Type B pancreatic cell (in vitro differentiated cells): ENCODE data around the gene MYO9A. TPM values are rescaled to one million over a fixed set of nuclear protein-coding genes. Genes with fewer than 3 reads are reported as not detected.

ENCODE experiments used
- DNase-seq: peaks from one replicate; pipeline ENCODE4 v3.0.0; 2021; ENCODE audit warnings: mixed read lengths; ENCODE audit not compliant: unreplicated experiment; ENCODE audit errors: extremely low spot score
- H3K27ac Mint-ChIP-seq: 2 replicates; pipeline ENCODE4 v1.8.0; 2021; ENCODE audit warnings: mild to moderate bottlenecking, mixed read lengths
- H3K27me3 Mint-ChIP-seq: 2 replicates; pipeline ENCODE4 v1.8.0; 2021; ENCODE audit warnings: mixed read lengths
- H3K36me3 Mint-ChIP-seq: 2 replicates; pipeline ENCODE4 v1.8.0; 2021; ENCODE audit warnings: mixed read lengths
- H3K4me1 Mint-ChIP-seq: one replicate; pipeline ENCODE4 v1.8.0; 2021; ENCODE audit warnings: mixed read lengths; ENCODE audit not compliant: unreplicated experiment
- H3K4me3 Mint-ChIP-seq: 2 replicates; pipeline ENCODE4 v1.8.0; 2021; ENCODE audit warnings: mild to moderate bottlenecking, mixed read lengths
- H3K9me3 Mint-ChIP-seq: 2 replicates; pipeline ENCODE4 v1.8.0; 2021; ENCODE audit warnings: mixed read lengths
- total RNA-seq: library from RNA; stranded (reverse); gene quantifications from 2 replicates; pipeline ENCODE4 v1.2.1, GENCODE V29; 2021; ENCODE audit warnings: low replicate concordance
- TF ChIP-seq, protein P1 (sequence below): fragments of 200-600 bp; sonication (generic); conservative IDR thresholded peaks from 2 replicates; pipeline ENCODE4 v1.5.0; 2021; ENCODE audit warnings: antibody characterized with exemption, mild to moderate bottlenecking

Gene MYO9A
- total RNA-seq, 1 donor from 2014 or later = 43.4 TPM

DNA sequence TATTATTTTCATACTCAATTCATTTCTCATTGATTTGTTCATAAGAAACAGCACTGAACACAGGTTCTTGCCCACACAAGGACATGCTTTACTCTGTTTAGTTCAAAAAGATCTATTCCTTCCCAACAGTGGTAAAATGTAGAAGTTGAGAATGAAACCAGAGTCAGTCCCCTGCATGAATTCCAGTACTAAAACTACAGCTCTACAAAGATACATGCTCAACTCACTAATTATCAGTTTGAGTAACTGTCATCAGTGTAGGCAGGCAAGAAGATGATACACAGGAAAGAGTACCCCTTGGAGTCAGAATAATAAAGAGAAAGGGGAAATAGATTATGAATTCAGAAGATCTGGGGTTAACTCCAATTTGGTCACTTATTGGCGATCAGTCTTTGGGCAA lies 264.4 kb downstream of the MYO9A start:
- H3K9me3 Mint-ChIP-seq = no peaks in the 10 kb centered on the region

DNA sequence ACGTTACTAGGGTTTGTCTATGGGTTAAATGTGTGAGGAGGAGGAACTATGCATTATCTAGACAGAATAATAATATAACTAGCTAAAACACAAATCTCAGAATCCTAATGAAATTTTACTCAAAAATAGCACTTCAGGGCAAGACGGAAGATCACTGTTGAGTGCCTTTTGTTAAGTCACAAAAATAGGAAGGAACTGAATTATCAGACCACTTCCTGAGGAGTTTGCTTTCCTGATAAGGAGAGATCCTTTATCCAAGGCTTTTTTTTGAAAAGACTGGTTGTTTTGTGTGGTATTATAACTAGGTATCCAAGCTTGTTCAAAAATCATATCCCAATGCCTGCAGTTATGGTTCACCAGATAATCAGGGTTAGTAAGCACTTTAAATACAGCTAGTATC lies 273.0 kb downstream of the MYO9A start:
- Mint-ChIP-seq H3K36me3 (peaks cover 34% of the 10 kb centered on the region), H3K27ac (no peak overlapping the region), H3K9me3 (peaks cover 4% of the 10 kb centered on the region), H3K27me3 (no peaks in the 10 kb centered on the region), H3K4me3 (no peak overlapping the region), H3K4me1 (no peaks in the 10 kb centered on the region)
- TF ChIP-seq, protein P1, sequence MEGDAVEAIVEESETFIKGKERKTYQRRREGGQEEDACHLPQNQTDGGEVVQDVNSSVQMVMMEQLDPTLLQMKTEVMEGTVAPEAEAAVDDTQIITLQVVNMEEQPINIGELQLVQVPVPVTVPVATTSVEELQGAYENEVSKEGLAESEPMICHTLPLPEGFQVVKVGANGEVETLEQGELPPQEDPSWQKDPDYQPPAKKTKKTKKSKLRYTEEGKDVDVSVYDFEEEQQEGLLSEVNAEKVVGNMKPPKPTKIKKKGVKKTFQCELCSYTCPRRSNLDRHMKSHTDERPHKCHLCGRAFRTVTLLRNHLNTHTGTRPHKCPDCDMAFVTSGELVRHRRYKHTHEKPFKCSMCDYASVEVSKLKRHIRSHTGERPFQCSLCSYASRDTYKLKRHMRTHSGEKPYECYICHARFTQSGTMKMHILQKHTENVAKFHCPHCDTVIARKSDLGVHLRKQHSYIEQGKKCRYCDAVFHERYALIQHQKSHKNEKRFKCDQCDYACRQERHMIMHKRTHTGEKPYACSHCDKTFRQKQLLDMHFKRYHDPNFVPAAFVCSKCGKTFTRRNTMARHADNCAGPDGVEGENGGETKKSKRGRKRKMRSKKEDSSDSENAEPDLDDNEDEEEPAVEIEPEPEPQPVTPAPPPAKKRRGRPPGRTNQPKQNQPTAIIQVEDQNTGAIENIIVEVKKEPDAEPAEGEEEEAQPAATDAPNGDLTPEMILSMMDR = no peak
- DNase-seq = no peak

More for the DNA sequence above, 264.4 kb downstream of the MYO9A start:
- Mint-ChIP-seq H3K4me1 (no peaks in the 10 kb centered on the region), H3K27ac (no peak overlapping the region), H3K27me3 (no peaks in the 10 kb centered on the region), H3K4me3 (no peak overlapping the region), H3K36me3 (peaks cover 30% of the 10 kb centered on the region)
- no peak for DNase-seq
- TF ChIP-seq, protein P1 = no peak

DNA sequence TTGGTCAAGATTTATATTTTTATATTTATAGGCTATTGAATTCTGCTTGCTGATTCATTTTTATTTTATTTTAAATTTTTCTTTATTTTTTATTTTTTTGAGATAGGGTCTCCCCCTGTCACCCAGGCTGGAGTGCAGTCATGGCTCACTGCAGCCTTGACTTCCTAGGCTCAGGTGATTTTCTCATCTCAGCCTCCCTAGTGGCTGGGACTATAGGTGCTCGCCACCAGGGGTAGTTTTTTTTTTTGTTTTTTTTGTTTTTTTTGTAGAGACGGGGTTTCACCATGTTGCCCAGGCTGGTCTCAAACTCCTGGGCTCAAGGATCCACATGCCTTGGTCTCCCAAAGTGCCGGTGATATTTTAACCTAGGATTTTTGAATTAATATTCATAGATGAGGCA lies 276.4 kb downstream of the MYO9A start:
- no peak overlapping the region for H3K4me3 Mint-ChIP-seq
- H3K36me3 Mint-ChIP-seq = peaks cover 23% of the 10 kb centered on the region
- H3K27ac Mint-ChIP-seq = no peak overlapping the region
- no peaks in the 10 kb centered on the region for H3K4me1 Mint-ChIP-seq
- H3K9me3 Mint-ChIP-seq = peaks cover 4% of the 10 kb centered on the region
- TF ChIP-seq, protein P1 = peak; percentile 55
- DNase-seq = no peak
- H3K27me3 Mint-ChIP-seq = no peaks in the 10 kb centered on the region

DNA sequence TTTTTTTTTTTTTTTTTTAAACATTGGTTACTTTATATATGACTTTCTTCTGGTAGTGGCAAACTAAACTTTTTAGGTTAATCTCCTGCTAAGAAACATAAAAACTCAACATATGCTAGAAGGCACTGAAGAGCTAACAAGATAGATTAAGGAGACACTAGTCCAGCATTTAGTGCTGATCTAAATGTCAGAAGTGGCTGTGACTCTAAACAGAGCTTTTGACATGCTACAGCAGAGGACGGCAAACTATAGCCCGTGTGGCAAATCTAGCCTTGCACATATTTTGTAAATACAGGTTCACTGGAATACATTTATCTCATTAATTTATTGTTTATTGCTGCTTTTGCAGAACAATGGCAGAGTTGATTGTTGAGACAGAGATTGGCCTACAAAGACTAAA lies 287.0 kb downstream of the MYO9A start:
- TF ChIP-seq, protein P1 = no peak
- no peak for DNase-seq
- peaks cover 38% of the 10 kb centered on the region for H3K36me3 Mint-ChIP-seq
- H3K4me3 Mint-ChIP-seq = no peak overlapping the region
- H3K4me1 Mint-ChIP-seq = no peaks in the 10 kb centered on the region
- no peaks in the 10 kb centered on the region for H3K9me3 Mint-ChIP-seq
- H3K27me3 Mint-ChIP-seq = no peaks in the 10 kb centered on the region
- no peak overlapping the region for H3K27ac Mint-ChIP-seq

DNA sequence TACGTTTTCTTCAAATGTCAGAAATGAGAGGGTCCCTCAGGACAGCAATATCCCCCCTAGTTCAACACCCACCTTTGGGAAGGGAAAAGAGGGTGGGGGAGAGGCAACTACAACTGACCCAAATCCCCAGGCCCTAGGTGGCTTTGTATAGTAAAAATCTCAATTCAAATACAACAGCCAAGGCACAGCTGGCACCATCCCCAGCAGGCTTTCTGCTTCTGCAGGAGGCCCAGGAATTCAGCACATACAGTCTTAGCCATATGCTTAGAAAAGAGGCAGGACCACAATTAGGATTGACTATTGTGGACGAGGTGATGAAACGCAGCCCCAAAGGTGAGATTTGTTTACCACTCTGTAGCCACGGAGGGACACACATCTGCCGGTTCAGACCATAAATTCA lies 291.8 kb downstream of the MYO9A start:
- peaks cover 11% of the 10 kb centered on the region for H3K9me3 Mint-ChIP-seq
- DNase-seq = no peak
- H3K4me3 Mint-ChIP-seq = no peak overlapping the region
- no peak overlapping the region for H3K27ac Mint-ChIP-seq
- H3K4me1 Mint-ChIP-seq = peaks cover 6% of the 10 kb centered on the region
- TF ChIP-seq, protein P1 = no peak
- H3K27me3 Mint-ChIP-seq = no peaks in the 10 kb centered on the region
- H3K36me3 Mint-ChIP-seq = peaks cover 68% of the 10 kb centered on the region
